ENCODE results near the gene ANKRD12. TPM values are rescaled to one million over a fixed set of nuclear protein-coding genes. Genes with fewer than 3 reads are reported as not detected.

Gene ANKRD12
- total and polyA plus RNA-seq, 4 donors: 2.7 to 59.7 (median 17.3) TPM

DNA sequence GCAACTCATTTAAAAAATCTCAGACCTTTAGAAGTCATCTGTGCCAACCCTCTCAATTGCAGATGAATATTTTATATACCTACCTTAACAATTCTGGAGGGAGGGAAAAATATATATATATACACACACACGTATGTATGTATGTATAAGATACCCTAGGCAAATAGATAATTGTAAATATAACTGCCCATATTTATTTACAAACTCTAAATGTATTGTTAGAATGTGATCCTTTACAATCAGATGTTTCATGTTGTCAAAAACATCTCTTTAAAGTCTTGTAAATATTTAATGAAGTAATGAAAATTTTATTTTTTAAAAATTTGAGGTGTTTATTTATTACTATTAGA, 11.6 kb downstream of the ANKRD12 start:
- no peak for DNase-seq (ENCODE audit: low spot score)
- Histone ChIP-seq H3K27me3 (ENCODE audit: control insufficient read depth in 4 of 4, insufficient read depth in 4 of 4, low read length in 3 of 4) (no peaks in the 10 kb centered on the region), H3K4me1 (ENCODE audit: control insufficient read depth in 4 of 4, insufficient read depth in 4 of 4, low read length in 3 of 4) (peaks cover 4 to 52% (median 41%) of the 10 kb centered on the region in 4 donors), H3K4me3 (ENCODE audit: low read depth in 1 of 3, low read length in 3 of 3) (no peak overlapping the region), H3K9me3 (ENCODE audit: control insufficient read depth in 4 of 4, low read length in 3 of 4) (no peaks in the 10 kb centered on the region), H3K9ac (ENCODE audit: low read depth in 1 of 2, low read length in 2 of 2) (no peak overlapping the region), H3K36me3 (ENCODE audit: control insufficient read depth in 4 of 4, insufficient read depth in 3 of 4, low read depth in 1 of 4, low read length in 3 of 4) (no peaks in the 10 kb centered on the region), H3K27ac (ENCODE audit: low read depth in 1 of 2, low read length in 2 of 2) (peak overlapping the region in 1 of 2 donors; percentile 79)
- TF ChIP-seq FOXA1 (IDR thresholded peaks at IDR 0.05) (no peak), JUND (IDR thresholded peaks at IDR 0.05) (no peak)
- TF ChIP-seq, protein P1, sequence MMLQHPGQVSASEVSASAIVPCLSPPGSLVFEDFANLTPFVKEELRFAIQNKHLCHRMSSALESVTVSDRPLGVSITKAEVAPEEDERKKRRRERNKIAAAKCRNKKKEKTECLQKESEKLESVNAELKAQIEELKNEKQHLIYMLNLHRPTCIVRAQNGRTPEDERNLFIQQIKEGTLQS (IDR thresholded peaks at IDR 0.05): no peak
- WGBS: 12% methylated on average over 1 of the region's 1 CpG

DNA sequence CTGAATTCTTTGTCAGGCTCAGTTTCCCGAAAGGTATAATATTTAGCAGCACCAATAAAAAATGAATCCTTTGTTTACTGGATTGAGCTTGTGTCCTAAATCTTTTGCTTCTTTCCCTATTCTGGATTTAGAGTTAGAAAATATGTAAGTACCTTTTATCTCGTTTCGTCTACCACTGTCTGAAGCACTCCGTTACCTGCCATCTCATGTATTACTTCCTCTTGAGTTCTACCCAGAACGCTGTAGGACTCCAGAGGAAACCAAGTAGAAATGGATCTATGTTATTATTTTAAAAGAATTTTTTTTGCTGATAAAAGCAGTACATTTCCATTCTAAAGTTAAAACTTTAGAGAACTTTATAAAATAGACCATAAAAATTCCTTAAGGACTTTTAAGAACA, 13.5 kb downstream of the ANKRD12 start:
- 78% methylated on average over 5 of the region's 5 CpGs for WGBS
- Histone ChIP-seq H3K4me1 (ENCODE audit: control insufficient read depth in 4 of 4, insufficient read depth in 4 of 4, low read length in 3 of 4) (peaks cover 4 to 56% (median 42%) of the 10 kb centered on the region in 4 donors), H3K27ac (ENCODE audit: low read depth in 1 of 2, low read length in 2 of 2) (peak overlapping the region in 1 of 2 donors; percentile 25), H3K9ac (ENCODE audit: low read depth in 1 of 2, low read length in 2 of 2) (no peak overlapping the region), H3K36me3 (ENCODE audit: control insufficient read depth in 4 of 4, insufficient read depth in 3 of 4, low read depth in 1 of 4, low read length in 3 of 4) (no peaks in the 10 kb centered on the region), H3K4me3 (ENCODE audit: low read depth in 1 of 3, low read length in 3 of 3) (no peak overlapping the region), H3K27me3 (ENCODE audit: control insufficient read depth in 4 of 4, insufficient read depth in 4 of 4, low read length in 3 of 4) (no peaks in the 10 kb centered on the region), H3K9me3 (ENCODE audit: control insufficient read depth in 4 of 4, low read length in 3 of 4) (no peaks in the 10 kb centered on the region)
- TF ChIP-seq, protein P2, sequence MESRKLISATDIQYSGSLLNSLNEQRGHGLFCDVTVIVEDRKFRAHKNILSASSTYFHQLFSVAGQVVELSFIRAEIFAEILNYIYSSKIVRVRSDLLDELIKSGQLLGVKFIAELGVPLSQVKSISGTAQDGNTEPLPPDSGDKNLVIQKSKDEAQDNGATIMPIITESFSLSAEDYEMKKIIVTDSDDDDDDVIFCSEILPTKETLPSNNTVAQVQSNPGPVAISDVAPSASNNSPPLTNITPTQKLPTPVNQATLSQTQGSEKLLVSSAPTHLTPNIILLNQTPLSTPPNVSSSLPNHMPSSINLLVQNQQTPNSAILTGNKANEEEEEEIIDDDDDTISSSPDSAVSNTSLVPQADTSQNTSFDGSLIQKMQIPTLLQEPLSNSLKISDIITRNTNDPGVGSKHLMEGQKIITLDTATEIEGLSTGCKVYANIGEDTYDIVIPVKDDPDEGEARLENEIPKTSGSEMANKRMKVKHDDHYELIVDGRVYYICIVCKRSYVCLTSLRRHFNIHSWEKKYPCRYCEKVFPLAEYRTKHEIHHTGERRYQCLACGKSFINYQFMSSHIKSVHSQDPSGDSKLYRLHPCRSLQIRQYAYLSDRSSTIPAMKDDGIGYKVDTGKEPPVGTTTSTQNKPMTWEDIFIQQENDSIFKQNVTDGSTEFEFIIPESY (IDR thresholded peaks at IDR 0.05): no peak
- TF ChIP-seq JUND (IDR thresholded peaks at IDR 0.05): no peak
- TF ChIP-seq RAD21 (IDR thresholded peaks at IDR 0.05): no peak
- TF ChIP-seq RXRA (IDR thresholded peaks at IDR 0.05): no peak
- DNase-seq (ENCODE audit: low spot score): no peak

DNA sequence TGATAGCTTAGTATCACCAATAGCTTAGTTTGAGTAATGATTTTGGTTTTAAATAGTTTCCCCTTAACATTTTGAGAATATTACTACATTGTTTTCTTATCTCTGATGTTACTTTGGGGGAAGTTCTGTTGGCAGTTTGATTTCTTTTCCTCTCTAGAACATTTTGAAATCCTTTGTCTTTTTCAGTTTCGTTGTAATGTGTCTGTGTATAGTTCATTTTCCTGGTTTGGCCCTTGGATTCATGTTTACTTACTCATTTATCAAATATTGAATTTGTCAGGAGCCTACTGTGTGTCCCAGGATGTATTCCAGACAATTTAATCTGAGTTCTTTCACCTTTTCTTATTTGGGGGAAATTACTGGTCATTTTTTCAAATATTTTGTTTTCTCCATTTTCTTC, 16.7 kb downstream of the ANKRD12 start:
- Histone ChIP-seq H3K27ac (ENCODE audit: low read depth in 1 of 2, low read length in 2 of 2) (peak overlapping the region; percentile 19 to 26), H3K9me3 (ENCODE audit: control insufficient read depth in 4 of 4, low read length in 3 of 4) (no peaks in the 10 kb centered on the region), H3K36me3 (ENCODE audit: control insufficient read depth in 4 of 4, insufficient read depth in 3 of 4, low read depth in 1 of 4, low read length in 3 of 4) (no peaks in the 10 kb centered on the region), H3K4me3 (ENCODE audit: low read depth in 1 of 3, low read length in 3 of 3) (no peak overlapping the region), H3K4me1 (ENCODE audit: control insufficient read depth in 4 of 4, insufficient read depth in 4 of 4, low read length in 3 of 4) (peaks cover 4 to 37% (median 21%) of the 10 kb centered on the region in 4 donors), H3K27me3 (ENCODE audit: control insufficient read depth in 4 of 4, insufficient read depth in 4 of 4, low read length in 3 of 4) (no peaks in the 10 kb centered on the region), H3K9ac (ENCODE audit: low read depth in 1 of 2, low read length in 2 of 2) (no peak overlapping the region)
- DNase-seq (ENCODE audit: low spot score): no peak
- WGBS: 16% methylated on average over 1 of the region's 1 CpG
- TF ChIP-seq, protein P2 (IDR thresholded peaks at IDR 0.05): peak; percentile 13
- TF ChIP-seq HNF4A (conservative IDR thresholded peaks at IDR 0.05) (peak in 1 of 2 donors; percentile 36), FOXA2 (IDR thresholded peaks at IDR 0.05) (peak; percentile 73), RXRA (IDR thresholded peaks at IDR 0.05) (peak in 1 of 2 donors; percentile 54), FOXA1 (IDR thresholded peaks at IDR 0.05) (no peak), TAF1 (conservative IDR thresholded peaks at IDR 0.05) (no peak)
- TF ChIP-seq, protein P3, sequence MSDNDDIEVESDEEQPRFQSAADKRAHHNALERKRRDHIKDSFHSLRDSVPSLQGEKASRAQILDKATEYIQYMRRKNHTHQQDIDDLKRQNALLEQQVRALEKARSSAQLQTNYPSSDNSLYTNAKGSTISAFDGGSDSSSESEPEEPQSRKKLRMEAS (IDR thresholded peaks at IDR 0.05): peak; percentile 35

All from liver (tissue), 9 donors.